ENCODE data around the gene UBE2S.

UBE2S gene

DNA sequence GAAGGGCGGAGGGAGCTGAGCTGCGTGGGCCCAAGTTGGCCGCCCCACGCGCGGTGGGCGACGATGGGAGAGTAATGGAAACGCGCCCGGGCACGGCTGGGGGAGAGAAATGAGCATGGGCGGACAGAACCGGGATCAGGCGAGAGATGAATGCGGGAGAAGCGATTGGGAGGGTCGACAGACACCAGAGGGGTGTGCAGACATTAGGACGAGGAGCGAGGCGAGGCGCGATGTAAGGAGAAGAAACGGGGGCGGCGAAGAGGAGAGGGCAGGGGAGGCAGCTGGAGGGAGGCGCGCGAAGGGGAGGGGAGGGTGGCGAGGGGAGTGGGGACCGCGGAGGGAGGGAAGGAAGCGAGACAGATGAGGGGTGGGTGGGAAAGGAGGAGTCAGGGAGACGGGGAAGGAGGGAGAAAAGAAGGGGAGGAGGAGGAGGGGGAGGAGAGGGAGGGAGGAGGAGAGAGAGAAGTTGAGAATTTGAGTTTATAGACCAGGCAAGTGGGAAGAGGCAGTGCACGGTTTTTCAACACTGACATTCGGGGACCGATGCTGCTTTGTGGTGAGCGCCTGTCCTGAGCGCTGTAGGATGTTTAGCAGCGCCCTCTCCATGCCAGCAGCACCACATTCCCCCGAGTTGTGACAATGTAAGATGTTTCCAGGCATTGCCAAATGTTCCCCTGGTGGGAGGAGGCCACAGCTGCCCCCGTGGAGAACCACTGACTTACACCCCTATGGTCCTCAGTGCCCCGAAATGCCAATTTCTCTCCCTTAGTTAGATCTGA is 35.6 kb upstream of the UBE2S start, which contains the start of gene SHISA7:
SHISA7 (minus strand) TSS at position 256 of the 779 bp plus-strand sequence. CDS start 437 bp downstream, outside the sequence.
- no peaks in the 10 kb centered on the region for H3K9me2 ChIP-seq (replicated peaks; ENCODE audit: insufficient read depth, low read length)
- H2AFZ ChIP-seq (ENCODE audit: low read depth, low read length, severe bottlenecking): no peak within 1 kb of the TSS
- no peaks in the 10 kb centered on the region for H4K20me1 ChIP-seq (ENCODE audit: low read depth, low read length)
- 0 out of 2 replicates have a peak, but pooled peaks cover 9% of the 10 kb centered on the region for H3F3A ChIP-seq (ENCODE audit: insufficient read depth)
- no peak within 1 kb of the TSS for H3K27ac ChIP-seq (ENCODE audit: low read depth, low read length)
- H3K9me3 ChIP-seq (ENCODE audit: insufficient read depth, low read length): no peaks in the 10 kb centered on the region
- H3K36me3 ChIP-seq (ENCODE audit: low read length): no peaks in the 10 kb centered on the region
- H3K27me3 ChIP-seq (ENCODE audit: low read length): no peaks in the 10 kb centered on the region
- no peak within 1 kb of the TSS for H3K9ac ChIP-seq (ENCODE audit: low read length)
- no peaks in the 10 kb centered on the region for H3K79me2 ChIP-seq (ENCODE audit: insufficient read depth, low read length)
- TF ChIP-seq EZH2phosphoT487 (conservative IDR thresholded peaks at IDR 0.05; ENCODE audit: low read length): no peak
- TF ChIP-seq, protein P1, sequence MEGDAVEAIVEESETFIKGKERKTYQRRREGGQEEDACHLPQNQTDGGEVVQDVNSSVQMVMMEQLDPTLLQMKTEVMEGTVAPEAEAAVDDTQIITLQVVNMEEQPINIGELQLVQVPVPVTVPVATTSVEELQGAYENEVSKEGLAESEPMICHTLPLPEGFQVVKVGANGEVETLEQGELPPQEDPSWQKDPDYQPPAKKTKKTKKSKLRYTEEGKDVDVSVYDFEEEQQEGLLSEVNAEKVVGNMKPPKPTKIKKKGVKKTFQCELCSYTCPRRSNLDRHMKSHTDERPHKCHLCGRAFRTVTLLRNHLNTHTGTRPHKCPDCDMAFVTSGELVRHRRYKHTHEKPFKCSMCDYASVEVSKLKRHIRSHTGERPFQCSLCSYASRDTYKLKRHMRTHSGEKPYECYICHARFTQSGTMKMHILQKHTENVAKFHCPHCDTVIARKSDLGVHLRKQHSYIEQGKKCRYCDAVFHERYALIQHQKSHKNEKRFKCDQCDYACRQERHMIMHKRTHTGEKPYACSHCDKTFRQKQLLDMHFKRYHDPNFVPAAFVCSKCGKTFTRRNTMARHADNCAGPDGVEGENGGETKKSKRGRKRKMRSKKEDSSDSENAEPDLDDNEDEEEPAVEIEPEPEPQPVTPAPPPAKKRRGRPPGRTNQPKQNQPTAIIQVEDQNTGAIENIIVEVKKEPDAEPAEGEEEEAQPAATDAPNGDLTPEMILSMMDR (IDR thresholded peaks at IDR 0.05; ENCODE audit: insufficient read depth, low read length, poor library complexity, severe bottlenecking): no peak
- no peak within 1 kb of the TSS for H3K4me2 ChIP-seq (ENCODE audit: low read depth, low read length, poor library complexity, severe bottlenecking)
- no peak within 1 kb of the TSS for H3K4me3 ChIP-seq (ENCODE audit: insufficient read depth, low read length, poor library complexity, severe bottlenecking)

DNA sequence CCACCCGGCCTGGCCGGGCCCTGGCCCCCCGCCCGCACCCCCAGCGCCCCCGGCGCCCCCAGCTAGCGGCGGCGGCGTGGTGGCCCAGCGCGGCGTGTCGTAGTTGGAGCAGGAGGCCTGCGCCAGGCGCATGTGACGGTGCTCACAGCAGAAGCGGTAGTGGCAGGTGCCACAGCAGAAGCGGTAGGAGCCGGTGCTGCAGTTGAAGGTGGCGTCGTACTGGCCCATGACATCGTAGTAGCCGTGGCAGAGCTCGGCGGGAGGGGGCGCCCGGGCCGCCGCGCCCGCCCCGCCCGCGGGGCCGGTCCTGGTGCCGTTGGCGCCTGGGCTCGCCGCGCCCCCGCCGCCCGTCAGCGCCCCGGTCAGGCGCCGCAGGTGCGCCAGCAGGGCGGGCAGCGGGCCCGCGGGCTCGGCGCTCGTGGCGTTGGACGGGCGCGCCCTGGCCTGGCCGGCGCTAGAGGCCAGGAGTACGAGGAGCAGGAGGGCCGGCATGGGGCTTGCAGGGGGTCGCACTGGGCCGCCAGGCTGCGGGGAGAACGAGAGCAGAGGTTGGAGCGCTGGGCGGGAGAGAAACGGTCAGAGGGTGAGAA is 34.9 kb upstream of the UBE2S start:
- no peaks in the 10 kb centered on the region for H3K9me3 ChIP-seq (ENCODE audit: insufficient read depth, low read length)
- no peak for TF ChIP-seq EZH2phosphoT487 (conservative IDR thresholded peaks at IDR 0.05; ENCODE audit: low read length)
- TF ChIP-seq, protein P1 (IDR thresholded peaks at IDR 0.05; ENCODE audit: insufficient read depth, low read length, poor library complexity, severe bottlenecking): no peak
- H3K36me3 ChIP-seq (ENCODE audit: low read length): no peaks in the 10 kb centered on the region
- no peak overlapping the region for H3K27ac ChIP-seq (ENCODE audit: low read depth, low read length)
- no peaks in the 10 kb centered on the region for H4K20me1 ChIP-seq (ENCODE audit: low read depth, low read length)
- no peaks in the 10 kb centered on the region for H3K79me2 ChIP-seq (ENCODE audit: insufficient read depth, low read length)
- H3K27me3 ChIP-seq (ENCODE audit: low read length): no peaks in the 10 kb centered on the region
- 0 out of 2 replicates have a peak, but pooled peaks cover 7% of the 10 kb centered on the region for H3F3A ChIP-seq (ENCODE audit: insufficient read depth)
- no peak overlapping the region for H3K9ac ChIP-seq (ENCODE audit: low read length)
- H3K4me3 ChIP-seq (ENCODE audit: insufficient read depth, low read length, poor library complexity, severe bottlenecking): no peak overlapping the region
- no peak overlapping the region for H2AFZ ChIP-seq (ENCODE audit: low read depth, low read length, severe bottlenecking)
- H3K4me2 ChIP-seq (ENCODE audit: low read depth, low read length, poor library complexity, severe bottlenecking): no peak overlapping the region
- H3K9me2 ChIP-seq (replicated peaks; ENCODE audit: insufficient read depth, low read length): no peaks in the 10 kb centered on the region

- Histone ChIP-seq H3K36me3 (ENCODE audit: low read length) (no peaks in the 10 kb centered on the region), H3K27ac (ENCODE audit: low read depth, low read length) (no peak overlapping the region), H3K4me3 (ENCODE audit: insufficient read depth, low read length, poor library complexity, severe bottlenecking) (no peak overlapping the region), H3K79me2 (ENCODE audit: insufficient read depth, low read length) (no peaks in the 10 kb centered on the region), H3K27me3 (ENCODE audit: low read length) (no peaks in the 10 kb centered on the region), H2AFZ (ENCODE audit: low read depth, low read length, severe bottlenecking) (no peak overlapping the region), H4K20me1 (ENCODE audit: low read depth, low read length) (no peaks in the 10 kb centered on the region), H3K4me2 (ENCODE audit: low read depth, low read length, poor library complexity, severe bottlenecking) (no peak overlapping the region), H3K9ac (ENCODE audit: low read length) (no peak overlapping the region), H3K9me2 (replicated peaks; ENCODE audit: insufficient read depth, low read length) (no peaks in the 10 kb centered on the region), H3F3A (ENCODE audit: insufficient read depth) (0 out of 2 replicates have a peak, but pooled peaks cover under 1% of the 10 kb centered on the region), H3K9me3 (ENCODE audit: insufficient read depth, low read length) (no peaks in the 10 kb centered on the region)
- no peak for TF ChIP-seq EZH2phosphoT487 (conservative IDR thresholded peaks at IDR 0.05; ENCODE audit: low read length)
- TF ChIP-seq, protein P1 (IDR thresholded peaks at IDR 0.05; ENCODE audit: insufficient read depth, low read length, poor library complexity, severe bottlenecking): no peak
Observed at GRCh38 chr19:55441692-55442321, 34.2 kb upstream of the UBE2S start.
